22Rv1 (cell line): ENCODE measurements around the gene EXOC2.

Experiments
- ZFX ChIP-seq: fragments of 450-650 bp; IDR thresholded peaks from 2 replicates; pipeline ENCODE4 v1.6.1; 2017; ENCODE audit warnings: antibody characterized with exemption, borderline replicate concordance
- TF ChIP-seq, protein P1 (sequence below): fragments of 450-650 bp; IDR thresholded peaks from 2 replicates; pipeline ENCODE4 v1.5.1; 2017; ENCODE audit warnings: mild to moderate bottlenecking

- TF ChIP-seq, protein P1, sequence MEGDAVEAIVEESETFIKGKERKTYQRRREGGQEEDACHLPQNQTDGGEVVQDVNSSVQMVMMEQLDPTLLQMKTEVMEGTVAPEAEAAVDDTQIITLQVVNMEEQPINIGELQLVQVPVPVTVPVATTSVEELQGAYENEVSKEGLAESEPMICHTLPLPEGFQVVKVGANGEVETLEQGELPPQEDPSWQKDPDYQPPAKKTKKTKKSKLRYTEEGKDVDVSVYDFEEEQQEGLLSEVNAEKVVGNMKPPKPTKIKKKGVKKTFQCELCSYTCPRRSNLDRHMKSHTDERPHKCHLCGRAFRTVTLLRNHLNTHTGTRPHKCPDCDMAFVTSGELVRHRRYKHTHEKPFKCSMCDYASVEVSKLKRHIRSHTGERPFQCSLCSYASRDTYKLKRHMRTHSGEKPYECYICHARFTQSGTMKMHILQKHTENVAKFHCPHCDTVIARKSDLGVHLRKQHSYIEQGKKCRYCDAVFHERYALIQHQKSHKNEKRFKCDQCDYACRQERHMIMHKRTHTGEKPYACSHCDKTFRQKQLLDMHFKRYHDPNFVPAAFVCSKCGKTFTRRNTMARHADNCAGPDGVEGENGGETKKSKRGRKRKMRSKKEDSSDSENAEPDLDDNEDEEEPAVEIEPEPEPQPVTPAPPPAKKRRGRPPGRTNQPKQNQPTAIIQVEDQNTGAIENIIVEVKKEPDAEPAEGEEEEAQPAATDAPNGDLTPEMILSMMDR, result no peak
- TF ChIP-seq ZFX, result no peak
Observed at GRCh38 chr6:718345-718744, 25.4 kb upstream of the EXOC2 start.
